Suprapubic skin (tissue), 4 donors: ENCODE results near the gene RAPGEF6.

Experiments
- CTCF ChIP-seq, 2 donors: fragments of 200-600 bp in 1 of 2; fragments of 450-650 bp in 1 of 2; sonication (generic) in 1 of 2; IDR thresholded peaks; one replicate each; pipeline ENCODE4 v1.5.1; 2016 to 2019; ENCODE audit warnings: antibody characterized with exemption in 2 of 2, mild to moderate bottlenecking in 1 of 2, moderate library complexity in 1 of 2
- EP300 ChIP-seq: sonication (generic); formaldehyde crosslinking; IDR thresholded peaks from one replicate; pipeline ENCODE4 v1.6.1; 2017; ENCODE audit warnings: antibody characterized with exemption
- POLR2A ChIP-seq, 2 donors: fragments of 450-650 bp; IDR thresholded peaks; one replicate each; pipeline ENCODE4 v1.6.1; 2017; ENCODE audit warnings: antibody characterized with exemption in 2 of 2, mild to moderate bottlenecking in 2 of 2, moderate library complexity in 2 of 2
- POLR2AphosphoS5 ChIP-seq, 3 donors: sonication (generic); formaldehyde crosslinking; IDR thresholded peaks; one replicate each; pipeline ENCODE4 v1.6.1; 2017; ENCODE audit warnings: antibody characterized with exemption in 3 of 3

DNA sequence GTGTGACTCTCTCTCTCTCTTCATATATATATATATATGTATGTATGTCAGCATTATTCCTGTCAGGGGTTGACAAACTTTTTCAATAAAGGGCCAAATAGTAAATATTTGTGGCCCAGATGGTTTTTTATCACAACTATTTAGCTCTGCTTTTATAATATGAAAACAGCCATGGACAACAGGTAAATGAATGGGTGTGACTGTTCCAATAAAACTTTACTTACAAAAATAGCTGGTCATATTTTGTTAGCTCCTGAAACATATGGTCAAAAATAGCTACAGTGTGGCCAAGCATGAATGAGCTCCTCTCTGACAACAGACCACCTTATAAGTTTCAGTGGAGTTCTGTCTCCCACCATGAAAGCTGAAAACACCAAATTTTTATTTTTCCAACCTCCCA, 21.6 kb downstream of the RAPGEF6 start:
- TF ChIP-seq CTCF (IDR thresholded peaks at IDR 0.05) (no peak), EP300 (no peak), POLR2A (IDR thresholded peaks at IDR 0.05) (no peak), POLR2AphosphoS5 (IDR thresholded peaks at IDR 0.05) (no peak)
